Measurements from ENCODE around the gene CES4A. TPM values are rescaled to one million over a fixed set of nuclear protein-coding genes. Genes with fewer than 3 reads are reported as not detected.

The CES4A gene
- total and polyA plus RNA-seq, 2 of the 13 experiments (the other 11 are each of a cell fraction or from before 2014, with no cell fraction given) = 0.09 to 0.17 TPM

- TF ChIP-seq DRAP1 (CRISPR knock-in tag; IDR thresholded peaks at IDR 0.05) (peak; percentile 55; the same call in 1 of the 2 replicates), ARID5B (CRISPR knock-in tag; IDR thresholded peaks at IDR 0.05) (0 out of 2 replicates have a peak, but pooled peaks have one; percentile 56), YEATS2 (CRISPR knock-in tag; IDR thresholded peaks at IDR 0.05; ENCODE audit: borderline replicate concordance) (0 out of 2 replicates have a peak, but pooled peaks have one; percentile 37), PAWR (CRISPR knock-in tag; IDR thresholded peaks at IDR 0.05; ENCODE audit: borderline replicate concordance) (no peak), KLF15 (CRISPR knock-in tag; IDR thresholded peaks at IDR 0.05; ENCODE audit: borderline replicate concordance) (no peak), RXRA (CRISPR knock-in tag; IDR thresholded peaks at IDR 0.05) (no peak), ZNF570 (CRISPR knock-in tag; IDR thresholded peaks at IDR 0.05; ENCODE audit: borderline replicate concordance) (no peak), RCOR2 (CRISPR knock-in tag; IDR thresholded peaks at IDR 0.05) (0 out of 2 replicates have a peak, but pooled peaks have one; percentile 52), CHD2 (IDR thresholded peaks at IDR 0.05; ENCODE audit: low read depth, low read length) (0 out of 2 replicates have a peak, but pooled peaks have one; percentile 50), NCOR1 (IDR thresholded peaks at IDR 0.05; ENCODE audit: borderline replicate concordance, low read length) (peak; percentile 61; the same call in 1 of the 2 replicates), ZNF136 (CRISPR knock-in tag; IDR thresholded peaks at IDR 0.05; ENCODE audit: low read depth) (peak; percentile 67; the same call in 1 of the 2 replicates), MIXL1 (CRISPR knock-in tag; IDR thresholded peaks at IDR 0.05) (peak; percentile 83), ZSCAN9 (CRISPR knock-in tag; IDR thresholded peaks at IDR 0.05; ENCODE audit: borderline replicate concordance) (peak; percentile 55; the same call in 1 of the 2 replicates), ZNF740 (CRISPR knock-in tag; IDR thresholded peaks at IDR 0.05) (no peak), MXD4 (CRISPR knock-in tag; IDR thresholded peaks at IDR 0.05) (no peak), IRF2 (CRISPR knock-in tag; IDR thresholded peaks at IDR 0.05) (peak; percentile 74; the same call in 1 of the 2 replicates), SP5 (CRISPR knock-in tag; IDR thresholded peaks at IDR 0.05; ENCODE audit: borderline replicate concordance, low read depth) (peak; percentile 78), ZNF639 (CRISPR knock-in tag; conservative IDR thresholded peaks at IDR 0.05) (no peak), ERF (CRISPR knock-in tag; IDR thresholded peaks at IDR 0.05) (peak; percentile 49; the same call in 1 of the 2 replicates), SATB2 (CRISPR knock-in tag; IDR thresholded peaks at IDR 0.05) (no peak), ZBTB14 (CRISPR knock-in tag; IDR thresholded peaks at IDR 0.05) (peak; percentile 25; the same call in 1 of the 2 replicates), TEAD3 (CRISPR knock-in tag; optimal IDR thresholded peaks at IDR 0.05; ENCODE audit: borderline replicate concordance) (peak; percentile 85)
Observed at GRCh38 chr16:66947302-66948065, 40.9 kb upstream of the CES4A start (continued).
